Stimulated activated naive CD4-positive, alpha-beta T cell treated with Interleukin-2 at 50 U/mL for 16 hours (primary cell): ENCODE data around the gene ZPLD1.

Source experiments
- DNase-seq: peaks from one replicate; lab custom pipeline; 2025; lab: John Stamatoyannopoulos, UW

ZPLD1 gene

DNA sequence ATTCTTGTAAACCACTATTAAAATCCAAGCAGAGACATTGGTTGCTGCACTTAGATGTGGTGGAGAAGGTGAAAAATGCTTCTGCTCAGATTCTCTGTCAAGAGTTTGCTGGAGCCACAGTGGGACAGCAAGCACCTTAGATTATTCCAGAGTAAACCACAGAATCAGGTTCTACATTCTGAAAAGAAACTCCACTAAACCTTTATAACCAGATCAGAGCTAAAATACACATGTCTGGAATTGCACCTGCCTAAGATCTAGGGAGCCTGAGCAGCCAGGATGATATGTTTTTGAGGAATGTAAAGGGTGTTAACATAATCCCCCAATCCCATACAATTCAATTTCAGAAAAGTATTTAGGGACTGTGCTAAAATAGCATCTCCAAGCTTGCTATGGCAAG, at the start of gene ZPLD1:
TSS of gene ZPLD1 (plus strand) at position 301 of the 400 bp plus-strand sequence. CDS start 3,473 bp downstream, outside the sequence.
- DNase-seq = no peak

DNA sequence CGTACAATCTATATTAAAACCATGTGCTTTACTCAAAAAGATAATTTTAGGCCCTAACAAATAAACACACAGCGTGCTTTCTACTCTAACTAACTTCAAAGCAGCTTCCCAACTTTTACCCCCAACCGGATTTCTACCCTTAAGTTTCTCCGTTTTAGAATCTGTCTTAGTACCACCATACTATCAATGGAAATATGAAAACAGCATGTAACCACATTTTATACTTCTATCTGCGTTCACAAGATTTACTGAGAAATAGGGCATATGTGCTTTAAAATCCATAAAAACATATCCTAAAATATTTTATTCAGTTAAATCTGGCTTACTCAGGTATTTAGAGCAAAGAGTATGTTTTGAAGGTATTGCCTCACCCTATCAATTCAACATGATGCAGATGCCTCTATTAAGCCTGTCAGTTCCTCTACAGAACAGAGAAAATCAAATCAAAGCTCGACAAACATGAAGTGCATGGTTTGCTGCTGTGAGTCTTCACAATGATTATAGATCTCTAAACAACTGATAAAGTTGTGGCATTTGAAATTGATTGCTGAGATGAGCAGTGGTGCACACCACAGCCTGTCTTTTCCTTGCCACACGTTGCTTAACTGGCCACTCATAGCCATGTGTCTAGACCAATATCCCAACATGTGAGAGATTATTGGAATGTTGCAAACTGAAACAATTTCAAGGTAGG, 44.5 kb upstream of the ZPLD1 start:
- DNase-seq = no peak

DNA sequence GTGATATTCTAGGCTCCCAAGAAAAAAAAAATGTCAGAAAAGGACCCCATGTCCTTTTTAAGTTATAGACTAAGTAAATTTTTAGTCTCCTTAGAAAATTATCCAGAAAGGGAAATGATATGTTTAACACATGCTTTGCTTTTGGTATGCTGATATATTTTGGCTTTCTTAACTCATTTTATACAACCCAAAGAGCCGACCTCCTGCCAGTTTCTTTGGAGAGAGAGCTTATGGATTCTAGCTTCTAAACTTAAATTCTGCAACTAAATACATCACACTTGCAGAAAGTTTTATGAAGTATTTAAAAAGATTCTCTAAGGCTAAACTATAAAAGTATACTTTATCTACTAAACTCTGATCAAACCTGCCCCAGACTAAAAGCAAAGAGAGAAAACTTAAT, 43.9 kb upstream of the ZPLD1 start:
- no peak for DNase-seq

DNA sequence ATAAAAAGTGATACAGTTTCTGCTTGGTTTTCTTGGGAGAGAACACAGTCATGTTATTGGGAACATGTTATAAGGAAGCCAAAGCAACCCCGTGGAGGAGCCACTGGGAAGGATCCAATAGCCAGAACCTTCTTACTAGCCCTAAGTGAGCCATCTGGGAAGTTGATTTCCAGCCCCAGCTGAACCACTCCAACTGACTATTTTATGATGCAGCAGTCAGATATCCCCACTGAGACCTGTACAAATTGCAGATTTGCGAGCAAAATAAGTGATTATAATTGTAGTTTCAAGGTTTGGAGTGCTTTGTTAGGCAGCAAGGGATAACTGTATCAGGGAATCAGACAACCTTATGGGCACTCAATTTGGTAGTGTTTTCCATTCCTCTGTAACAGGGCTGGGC, 43.3 kb upstream of the ZPLD1 start:
- DNase-seq = no peak

DNA sequence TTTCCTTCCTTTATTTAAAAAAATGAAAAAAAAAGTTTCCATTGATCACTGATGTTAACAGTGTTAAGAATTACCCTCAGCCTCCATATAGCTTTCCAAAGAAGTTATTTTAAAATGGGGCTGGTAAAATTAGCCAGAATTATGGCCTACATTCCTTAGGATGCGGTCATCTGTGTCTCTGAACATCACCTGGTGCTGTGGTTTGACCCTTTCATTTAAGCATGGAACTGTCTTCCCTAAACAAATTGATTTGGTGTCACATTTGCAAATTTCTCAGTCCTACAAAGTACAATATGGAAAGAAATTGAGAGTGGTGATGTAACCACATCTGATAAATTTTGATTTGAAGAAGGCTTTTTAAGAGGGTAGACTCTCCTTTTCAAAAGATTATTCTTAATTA, 40.3 kb upstream of the ZPLD1 start:
- DNase-seq = no peak

DNA sequence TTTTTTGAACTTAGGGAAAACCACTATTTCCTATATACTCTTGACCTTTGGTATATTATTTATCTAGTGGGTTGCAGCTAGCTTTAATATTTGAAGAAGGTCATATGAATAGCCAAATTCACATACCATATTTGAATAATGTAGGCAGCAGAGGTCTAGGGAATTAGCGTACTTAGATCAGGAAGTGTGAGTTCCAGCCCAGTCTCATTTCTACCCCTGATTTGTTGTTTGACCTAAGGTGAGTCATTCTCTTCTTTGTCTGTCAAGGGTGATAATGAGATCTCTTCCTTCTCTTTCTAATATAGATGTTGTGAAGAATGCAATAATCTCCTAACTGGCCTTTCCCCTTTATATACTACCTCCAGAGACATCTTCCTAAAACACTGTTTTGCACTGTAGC, 36.6 kb upstream of the ZPLD1 start:
- DNase-seq = no peak

DNA sequence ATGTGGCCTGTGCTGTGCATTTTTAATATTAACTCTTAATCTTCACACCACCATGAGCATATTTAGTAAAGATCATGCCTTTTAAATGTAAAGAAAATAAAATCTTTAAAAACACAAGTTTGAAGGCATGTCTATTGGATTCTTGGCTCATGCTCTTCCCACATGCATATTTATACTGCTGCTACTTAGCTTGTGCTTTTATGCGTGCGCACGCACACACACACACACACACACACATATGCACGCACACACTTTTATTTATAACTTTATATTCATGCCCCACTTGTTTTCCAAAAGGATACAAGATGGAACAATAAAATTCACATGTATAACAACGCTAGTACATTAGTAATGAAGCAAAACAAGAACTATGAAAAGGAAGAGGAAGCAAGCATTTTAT, 36.1 kb upstream of the ZPLD1 start:
- DNase-seq = no peak

DNA sequence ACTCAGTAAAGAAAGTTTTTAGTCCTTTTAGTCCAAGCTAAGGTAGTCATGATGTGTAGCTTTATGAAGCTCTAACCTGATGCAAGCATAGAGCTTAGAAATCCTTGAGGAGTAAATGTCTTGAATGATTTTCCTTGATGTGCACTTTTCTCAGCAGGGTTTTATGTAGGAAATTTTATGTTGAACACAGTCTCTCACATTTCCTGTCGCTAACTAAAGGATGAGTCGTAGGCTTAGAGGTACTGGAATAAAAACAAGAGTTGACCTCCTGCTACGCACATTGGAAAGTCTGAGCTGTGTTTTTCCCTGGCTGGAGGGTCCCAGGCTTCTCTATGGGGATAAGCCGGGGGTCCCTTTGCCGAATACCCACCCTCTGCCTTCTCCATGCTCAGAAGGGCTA, 34.7 kb upstream of the ZPLD1 start:
- no peak for DNase-seq

DNA sequence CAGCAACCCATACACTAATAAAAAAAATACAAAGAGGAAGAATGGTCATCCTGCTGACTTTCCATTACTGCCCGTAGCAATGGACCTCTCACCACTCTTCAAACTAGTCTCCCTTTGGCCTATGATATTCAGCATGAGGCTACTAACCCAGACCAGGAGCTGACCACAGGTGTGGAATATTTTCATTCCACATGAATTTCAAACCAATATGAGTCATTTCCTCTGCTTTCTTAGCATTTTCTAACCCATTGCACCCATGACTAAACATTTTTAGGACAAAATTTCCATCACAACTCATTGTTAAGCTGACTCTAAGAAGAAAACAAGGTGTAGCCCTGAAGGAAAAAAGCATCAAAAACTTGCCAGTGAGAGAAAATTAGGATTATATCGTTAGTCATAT, 34.0 kb upstream of the ZPLD1 start:
- no peak for DNase-seq

DNA sequence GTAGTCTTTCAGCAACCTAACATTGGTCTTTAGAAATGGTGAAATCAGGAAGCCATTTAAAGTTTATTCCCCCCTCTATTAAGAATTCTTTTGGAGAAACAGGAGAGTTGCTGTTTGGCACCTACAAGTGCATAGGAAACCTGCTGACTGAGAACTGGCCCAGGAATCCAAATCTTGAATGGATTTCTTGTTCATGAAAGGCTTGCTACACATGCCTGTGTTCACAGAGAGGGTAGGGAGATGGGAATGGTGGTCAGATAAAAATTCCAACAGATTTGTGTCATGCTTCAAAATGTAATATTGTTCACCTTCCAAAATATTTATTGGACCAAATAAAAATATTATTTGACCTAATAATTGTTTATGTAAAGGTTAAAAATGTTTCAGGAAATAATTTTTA, 24.2 kb upstream of the ZPLD1 start:
- no peak for DNase-seq

DNA sequence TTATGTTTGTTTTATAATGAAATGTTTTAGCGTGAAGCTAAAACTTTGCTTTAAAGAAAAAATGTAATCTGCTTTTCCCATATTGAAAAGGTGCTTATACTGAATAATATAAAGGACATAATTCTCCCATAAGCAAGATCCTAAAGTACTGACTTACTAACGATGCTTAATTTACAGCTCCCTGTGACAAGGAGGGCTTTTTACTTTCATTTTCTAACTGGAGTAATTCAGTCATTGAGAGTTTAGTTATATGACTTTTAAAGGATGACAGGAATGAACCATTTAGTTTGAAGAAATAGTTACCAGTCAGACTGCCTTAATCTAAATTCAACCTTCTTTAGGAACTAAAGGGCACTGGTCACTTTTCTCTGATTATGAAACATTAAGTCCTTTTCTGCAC, 19.3 kb upstream of the ZPLD1 start:
- DNase-seq = no peak

DNA sequence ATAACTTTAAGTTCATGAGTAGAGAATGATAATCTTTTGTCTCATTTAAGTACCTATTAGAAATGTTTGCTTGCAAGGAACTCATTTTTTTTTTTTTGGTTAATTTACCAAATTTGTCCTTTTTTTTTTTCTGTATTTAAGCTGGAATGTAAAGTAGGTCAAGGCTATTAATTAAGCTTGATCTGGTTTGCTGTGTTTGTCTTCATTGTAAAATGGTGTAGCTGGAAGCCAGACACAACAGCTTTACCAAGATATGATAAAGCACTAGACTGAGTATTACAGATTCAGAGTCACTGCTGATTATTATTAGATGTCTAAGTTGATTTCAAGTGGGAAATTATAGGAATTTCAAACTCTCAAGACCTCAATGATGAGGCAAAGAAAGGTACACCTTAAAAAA, 15.0 kb upstream of the ZPLD1 start:
- DNase-seq = no peak

DNA sequence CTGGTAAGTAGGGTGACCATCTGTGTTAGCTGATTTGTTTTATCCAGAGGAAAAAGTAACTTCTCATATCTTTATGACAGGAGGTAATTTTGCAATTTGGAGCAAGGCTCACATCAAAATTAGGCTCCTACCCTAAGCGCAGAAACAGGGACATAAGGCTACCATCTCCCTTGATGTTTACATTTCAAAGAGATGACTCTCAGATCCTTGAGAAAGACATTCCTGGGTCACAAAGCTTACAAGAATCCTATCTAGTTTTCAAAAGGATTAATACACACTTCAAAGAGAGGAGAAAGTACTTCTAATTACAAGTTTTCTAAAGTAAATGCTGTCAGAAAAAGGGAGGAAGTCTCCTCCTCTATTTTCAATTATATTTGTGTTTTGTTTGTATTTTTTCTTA, 7.0 kb downstream of the ZPLD1 start:
- no peak for DNase-seq

DNA sequence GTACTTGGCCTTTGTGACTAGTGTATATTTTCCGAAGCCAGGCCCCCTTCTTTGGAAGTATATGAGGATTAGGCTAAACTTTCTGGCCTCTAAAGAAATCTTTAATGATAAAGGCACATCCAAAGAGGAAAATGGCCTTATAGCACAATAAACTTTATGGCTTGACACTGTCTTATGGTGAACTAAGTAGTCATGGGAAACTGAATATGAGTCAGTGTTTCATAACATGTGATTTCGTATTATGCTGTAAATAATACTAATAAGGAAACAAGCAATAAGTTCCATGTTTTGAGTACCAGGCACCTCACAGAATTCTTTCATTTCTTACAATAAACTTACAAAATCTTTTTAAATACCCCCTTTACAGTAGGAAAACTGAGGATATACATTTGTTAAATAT, 8.2 kb downstream of the ZPLD1 start:
- DNase-seq = no peak

DNA sequence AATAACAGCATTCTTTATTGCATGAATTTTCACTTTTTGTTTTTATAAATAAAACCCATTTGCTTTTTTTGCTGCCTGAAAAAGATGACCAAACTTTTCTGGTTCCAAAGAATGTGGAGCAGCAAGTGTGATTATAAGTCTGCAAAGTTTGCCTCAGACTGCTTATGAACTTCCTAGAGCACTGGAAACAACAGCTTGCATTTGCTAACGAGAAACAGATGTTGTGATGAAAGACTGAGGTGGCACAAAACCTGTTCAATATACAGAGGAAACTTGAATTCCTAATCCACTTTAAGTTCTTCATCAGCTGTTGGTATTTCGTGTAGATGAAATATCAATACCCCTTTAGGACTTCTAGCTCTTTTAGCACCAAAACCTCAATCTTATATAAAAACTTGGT, 9.3 kb downstream of the ZPLD1 start:
- DNase-seq = no peak

DNA sequence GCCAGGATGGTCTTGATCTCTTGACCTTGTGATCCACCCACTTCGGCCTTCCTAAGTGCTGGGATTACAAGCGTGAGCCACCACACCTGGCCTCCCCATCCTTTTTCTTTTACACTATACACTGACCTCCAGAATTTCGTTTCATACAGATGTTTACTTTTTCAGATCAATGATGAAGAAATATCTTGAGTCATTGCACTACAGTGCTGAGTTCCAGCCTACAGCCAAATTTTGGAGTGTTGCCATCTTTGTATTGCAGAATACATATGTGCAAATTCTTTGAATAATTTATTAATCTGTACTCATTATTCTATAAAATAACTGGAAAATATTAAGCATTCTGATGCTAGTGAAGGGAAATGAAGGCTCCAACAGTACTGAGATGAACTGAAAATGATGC, 12.5 kb downstream of the ZPLD1 start:
- DNase-seq = no peak

DNA sequence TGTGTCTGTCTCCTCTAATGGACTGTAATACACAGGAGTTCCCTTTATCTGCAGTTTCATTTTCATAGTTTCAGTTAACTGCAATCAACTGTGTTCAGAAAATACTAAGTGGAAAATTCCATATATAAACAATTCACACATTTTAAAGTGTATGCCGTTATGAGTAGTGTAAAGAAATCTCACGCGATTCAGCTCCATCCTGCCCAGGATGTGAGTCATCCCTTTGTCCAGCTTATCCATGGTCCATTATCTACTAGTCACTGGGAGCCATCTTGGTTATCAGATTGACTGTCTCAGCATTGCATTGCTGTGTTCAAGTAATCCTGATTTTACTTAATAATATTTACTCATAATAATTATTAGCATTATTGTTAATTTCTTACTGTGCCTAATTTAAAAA, 14.5 kb downstream of the ZPLD1 start:
- DNase-seq = no peak

DNA sequence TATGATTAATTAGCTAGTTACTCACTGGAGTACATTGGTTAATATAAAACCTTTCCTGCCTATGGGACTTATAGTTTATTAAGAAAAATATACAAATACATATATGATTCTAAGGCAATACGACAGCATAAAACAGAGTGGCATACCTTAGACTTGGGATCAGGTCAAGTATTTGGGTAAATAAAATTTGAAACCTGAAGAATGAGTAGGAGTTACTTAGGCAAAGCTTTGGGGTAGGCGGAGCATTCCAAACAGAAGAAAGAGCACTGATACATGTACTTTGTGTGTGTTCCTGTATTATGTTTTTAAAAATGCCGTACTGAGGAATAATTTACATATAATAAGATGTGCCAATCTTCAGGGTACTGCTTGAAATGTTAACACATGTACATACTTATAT, 15.1 kb downstream of the ZPLD1 start:
- DNase-seq = no peak

DNA sequence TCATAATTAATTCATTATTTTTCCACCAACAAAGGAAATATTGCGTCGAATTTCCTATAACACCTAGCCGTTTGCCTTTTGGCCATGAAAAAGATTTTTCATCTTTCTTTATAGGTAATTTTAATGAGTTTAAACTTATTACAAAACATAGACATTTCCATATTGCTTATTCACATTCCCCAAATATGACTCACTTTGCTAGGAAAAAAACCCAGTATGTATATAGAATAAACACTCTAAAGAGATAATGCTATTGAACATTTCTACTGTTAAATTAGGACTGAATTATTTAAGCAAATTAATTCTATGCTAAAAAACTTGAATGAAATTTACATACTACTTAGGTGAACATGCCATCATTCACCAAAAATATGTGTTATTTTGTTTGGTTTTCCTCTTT, 16.2 kb downstream of the ZPLD1 start:
- no peak for DNase-seq

DNA sequence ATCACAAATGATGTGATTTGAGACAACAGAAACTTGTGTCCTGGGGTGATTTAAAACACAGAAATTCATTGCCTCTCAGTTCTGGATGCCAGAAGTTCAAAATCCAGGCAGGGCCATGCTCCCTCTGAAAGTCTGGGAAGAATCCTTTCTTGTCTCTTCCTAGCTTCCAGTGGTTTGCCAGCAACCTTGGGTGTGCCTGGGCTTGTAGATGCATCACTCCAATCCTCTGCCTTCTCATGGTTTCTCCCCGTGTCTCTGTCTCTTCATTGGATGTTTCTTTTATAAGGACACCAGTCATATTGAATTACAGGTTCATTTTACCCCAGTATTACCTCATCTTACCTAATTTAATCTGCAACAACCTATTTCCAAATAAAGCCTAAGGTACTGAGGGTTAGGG, 16.7 kb downstream of the ZPLD1 start:
- DNase-seq = no peak

DNA sequence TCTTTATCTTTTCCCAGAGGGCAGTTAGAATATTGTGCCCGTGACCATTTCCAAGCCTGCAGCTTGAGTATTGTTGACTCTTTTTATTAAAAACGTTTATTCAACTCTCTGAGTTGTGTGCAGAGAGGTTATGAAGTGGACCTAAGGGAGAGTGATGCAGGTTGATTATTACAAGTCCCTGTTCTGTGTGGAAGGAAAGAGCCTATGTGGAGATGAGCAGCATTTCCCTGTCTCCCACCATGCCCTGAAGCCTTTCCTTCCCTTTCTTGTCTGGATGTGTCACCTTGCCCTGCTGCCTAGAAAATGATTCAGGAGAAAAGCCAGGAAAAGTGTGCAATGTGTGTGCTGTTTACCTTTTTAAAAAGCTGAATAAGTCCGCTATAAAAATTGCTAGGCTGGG, 19.4 kb downstream of the ZPLD1 start:
- DNase-seq = no peak

DNA sequence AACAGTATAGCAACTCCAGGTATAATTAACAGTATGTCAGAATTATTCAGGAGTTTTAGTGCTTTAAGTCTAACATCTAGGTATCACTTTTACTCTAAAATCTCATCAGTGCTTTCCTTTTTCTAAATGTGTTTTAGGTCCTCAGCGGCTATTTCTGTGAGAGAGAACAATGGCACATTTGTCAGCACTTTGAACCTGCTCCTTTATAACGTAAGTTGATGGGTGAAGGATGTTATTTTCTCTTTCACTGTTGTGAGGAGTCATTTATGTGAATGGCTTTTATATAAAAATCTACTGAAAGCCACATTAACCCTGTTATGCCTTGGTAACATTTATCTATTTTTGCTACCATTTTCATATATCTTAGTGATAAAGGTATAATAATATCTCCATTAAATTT, 22.8 kb downstream of the ZPLD1 start:
- DNase-seq = no peak

DNA sequence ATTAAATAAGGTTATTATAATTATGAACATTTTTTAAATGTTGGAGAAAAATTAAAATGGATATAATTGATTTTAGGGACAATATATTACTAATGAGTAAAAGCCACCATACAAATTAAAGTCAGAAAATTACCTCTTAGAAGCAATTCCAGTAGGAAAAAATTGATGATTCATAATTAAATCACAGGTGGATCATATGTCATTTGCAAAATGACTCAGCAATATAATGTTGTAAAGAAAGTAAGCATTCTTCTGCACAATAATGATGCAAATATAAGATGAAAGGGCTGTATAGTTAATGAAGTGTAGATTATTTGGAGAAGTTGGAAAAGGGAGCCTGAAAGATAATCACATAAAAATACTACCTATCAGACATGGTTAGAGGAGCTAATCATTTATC, 25.8 kb downstream of the ZPLD1 start:
- DNase-seq = no peak

DNA sequence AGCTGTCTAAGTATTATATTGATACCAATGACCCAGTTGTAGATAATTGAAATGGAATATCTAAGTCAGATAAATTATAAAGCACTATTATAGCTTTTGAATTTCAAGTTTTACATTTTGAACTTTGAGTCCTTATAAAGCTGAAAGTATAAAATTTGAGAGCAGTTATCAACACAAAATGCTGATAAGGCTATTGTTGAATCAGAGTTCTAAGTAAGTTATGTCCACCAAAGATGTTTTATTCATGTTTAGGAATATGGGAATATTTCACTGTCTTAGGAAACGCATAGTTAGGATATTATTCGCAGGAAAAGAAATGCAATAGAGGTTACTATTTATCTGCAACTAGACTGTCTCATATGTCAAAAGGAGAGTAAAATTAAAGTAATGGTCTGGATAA, 29.4 kb downstream of the ZPLD1 start:
- no peak for DNase-seq

DNA sequence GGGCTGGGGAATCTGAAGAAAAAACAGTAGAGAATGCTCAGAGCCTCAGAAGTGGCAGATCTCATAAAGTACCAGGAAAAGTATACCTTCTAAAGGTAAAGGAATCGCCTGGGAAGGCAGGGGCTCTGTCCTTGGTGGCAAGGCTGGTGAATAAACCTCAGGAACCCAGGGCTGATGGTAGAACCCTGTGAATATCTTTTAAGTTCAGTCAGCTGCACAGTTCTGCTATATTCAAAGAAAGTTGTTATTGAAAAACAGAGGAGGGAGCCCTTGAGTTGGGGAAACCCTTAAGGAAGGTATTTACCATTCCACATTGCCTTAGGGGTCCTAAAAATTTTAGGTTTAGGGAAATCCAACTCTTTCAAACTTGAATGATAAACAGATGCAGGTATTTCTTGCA, 31.2 kb downstream of the ZPLD1 start:
- no peak for DNase-seq
